NCI-H1105 treated with DMSO at 0.1 percent for 48 hours (cell line): ENCODE measurements around the gene JDP2.

ENCODE experiments used
- DNase-seq: peaks from one replicate; lab custom pipeline; 2025; lab: John Stamatoyannopoulos, UW

JDP2 gene

GRCh38 chr14:75409316-75410205 lies 18.3 kb upstream of the JDP2 start:
- no peak for DNase-seq

- DNase-seq, result peak; percentile 64
Measured at GRCh38 chr14:75411214-75411540, 16.6 kb upstream of the JDP2 start.

- DNase-seq, result no peak
Measured at GRCh38 chr14:75413013-75413412, 14.8 kb upstream of the JDP2 start.

DNA sequence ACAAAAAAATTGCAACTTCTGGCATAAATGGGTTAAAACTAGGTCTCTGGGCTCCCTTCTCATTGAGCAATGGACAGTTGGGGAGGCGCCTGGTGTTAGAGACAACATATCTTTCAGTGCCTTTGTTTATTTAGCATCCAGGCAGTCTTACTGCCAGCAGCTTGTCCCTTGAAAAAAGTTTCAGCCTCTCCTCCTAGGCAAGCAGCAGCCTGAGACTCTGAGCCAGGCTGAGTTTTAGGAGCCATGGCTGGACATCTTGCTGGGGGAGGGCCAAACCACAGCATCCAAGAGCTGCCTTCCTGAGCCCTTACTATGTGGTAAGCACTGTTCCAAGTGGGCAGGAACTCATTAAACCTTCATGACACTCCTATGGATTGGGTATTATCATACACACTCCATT lies 10.1 kb upstream of the JDP2 start:
- no peak for DNase-seq

- peak; percentile 18 for DNase-seq
Measured at GRCh38 chr14:75418850-75419768, 8.7 kb upstream of the JDP2 start.

GRCh38 chr14:75422169-75422568 lies 5.7 kb upstream of the JDP2 start:
- no peak for DNase-seq

DNA sequence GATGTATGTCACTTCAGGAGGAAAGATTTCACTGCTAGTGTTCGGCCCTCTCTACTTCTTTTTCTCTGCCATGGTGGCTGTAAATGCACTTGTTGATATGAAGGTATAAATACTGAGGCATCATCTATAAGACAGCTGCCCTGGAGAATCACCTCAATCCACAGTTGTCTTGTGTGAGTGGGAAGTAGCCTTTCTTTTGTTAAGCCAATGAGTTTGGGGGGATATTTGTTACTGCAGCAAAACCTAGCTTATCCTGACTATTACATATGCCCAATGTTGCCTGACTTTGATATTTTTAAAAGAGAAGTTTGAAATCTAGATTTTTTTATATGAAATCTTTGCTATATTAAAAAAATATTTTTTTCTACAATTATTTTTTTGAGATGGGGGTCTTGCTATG lies 3.3 kb upstream of the JDP2 start:
- DNase-seq, result no peak

GRCh38 chr14:75425446-75425845 lies 2.4 kb upstream of the JDP2 start:
- no peak for DNase-seq

DNA sequence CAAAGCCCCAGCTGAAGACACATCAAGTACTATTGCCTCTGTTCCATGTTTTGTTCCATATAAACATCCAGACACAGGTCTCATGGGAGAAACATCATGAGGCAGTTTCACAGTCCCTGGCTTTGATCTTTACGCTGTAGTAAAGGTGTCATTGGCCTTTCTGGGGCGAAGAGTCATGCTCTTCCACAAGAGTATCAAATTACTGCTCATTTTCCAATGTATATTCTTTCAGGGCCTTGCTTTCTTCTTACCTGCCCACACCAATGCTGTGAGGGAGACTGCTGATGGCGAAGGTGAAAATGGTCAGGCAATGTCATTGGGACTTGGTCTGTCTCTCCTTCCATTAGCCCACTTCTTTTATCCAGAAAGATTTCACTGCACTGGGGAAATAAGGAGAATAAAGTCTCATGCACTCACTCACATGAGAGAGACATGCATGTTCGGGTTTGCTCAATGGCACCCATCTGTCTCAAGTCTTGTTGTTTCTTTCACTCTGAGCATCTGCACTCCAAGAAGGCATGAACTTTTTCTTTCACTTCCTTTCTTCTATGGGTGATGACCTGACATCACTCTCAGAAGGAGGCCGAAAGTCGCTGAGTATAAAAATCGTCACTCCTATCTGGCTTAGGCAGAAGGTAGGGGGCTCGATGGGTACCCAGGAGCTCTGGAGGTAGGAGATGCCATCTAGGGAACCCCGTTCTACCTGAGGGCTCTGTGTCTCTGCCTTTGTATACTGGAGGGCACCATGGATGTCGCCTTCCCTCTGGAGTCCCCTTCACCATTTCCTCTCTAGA lies 1.3 kb upstream of the JDP2 start:
- DNase-seq, result no peak

- no peak for DNase-seq
Measured at GRCh38 chr14:75427126-75427481, 718 bp upstream of the JDP2 start.

GRCh38 chr14:75428230-75429104 lies 645 bp downstream of the JDP2 start:
- DNase-seq, result no peak

DNA sequence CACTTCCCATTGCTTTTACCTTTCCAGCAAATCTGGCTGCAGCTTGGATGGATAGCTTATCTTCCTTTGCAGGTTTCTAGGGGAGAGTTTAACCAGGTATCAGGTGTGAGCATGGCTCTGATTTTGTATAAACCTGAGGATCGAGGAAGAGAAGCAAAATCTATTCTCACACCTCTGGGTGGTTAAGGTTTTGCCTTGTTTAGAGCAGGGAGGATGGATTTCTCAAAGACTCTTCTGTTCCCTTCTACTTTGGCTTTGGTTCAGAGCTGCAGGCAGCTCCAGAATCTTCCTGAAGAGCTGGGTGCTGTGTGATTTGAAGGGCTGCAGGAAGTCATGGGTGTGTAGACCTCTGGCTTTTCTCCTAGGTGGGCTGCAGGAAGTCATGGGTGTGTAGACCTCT lies 1.7 kb downstream of the JDP2 start:
- no peak for DNase-seq

DNA sequence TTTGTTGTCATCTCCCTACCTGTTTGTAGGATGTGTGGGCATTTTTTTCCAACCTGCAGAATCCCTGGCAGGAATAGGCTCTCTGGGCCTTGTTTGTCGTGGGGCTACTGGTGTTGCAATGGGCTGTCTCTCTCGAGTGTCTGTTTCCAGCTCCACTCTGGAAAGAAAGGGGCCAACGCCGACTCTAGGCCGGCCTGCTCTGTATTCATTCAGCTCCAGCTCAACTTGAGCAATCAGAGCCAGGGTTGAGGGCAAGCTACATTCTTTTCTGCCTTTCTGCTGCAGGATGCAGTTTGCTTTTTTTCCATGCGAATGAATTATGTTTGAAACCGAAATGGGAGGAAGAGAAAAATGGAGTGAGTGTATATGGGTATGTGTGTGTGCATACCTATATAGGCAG lies 2.3 kb downstream of the JDP2 start:
- DNase-seq, result no peak

GRCh38 chr14:75430526-75430925 lies 2.7 kb downstream of the JDP2 start:
- DNase-seq, result no peak

GRCh38 chr14:75430976-75431375 lies 3.2 kb downstream of the JDP2 start:
- DNase-seq, result no peak

DNA sequence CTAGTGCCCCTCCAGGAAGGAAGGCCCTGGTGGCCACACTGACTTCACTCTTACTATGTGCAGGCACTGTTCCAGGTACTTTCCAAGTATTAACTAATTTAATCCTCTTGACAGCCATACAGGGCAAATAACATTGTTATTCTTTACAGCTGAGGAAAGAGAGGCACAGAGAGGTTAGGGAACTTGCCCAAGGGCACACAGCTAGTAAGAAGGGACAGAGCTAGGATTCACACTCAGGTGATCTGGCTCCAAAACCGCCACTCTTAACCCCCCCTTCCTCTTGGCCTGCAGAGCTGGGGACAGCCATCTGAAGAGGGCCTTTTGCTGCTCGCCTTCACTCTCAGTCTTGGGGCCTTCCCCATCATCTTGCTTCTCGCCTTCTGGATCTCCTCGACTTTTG lies 4.0 kb downstream of the JDP2 start:
- DNase-seq, result no peak

DNA sequence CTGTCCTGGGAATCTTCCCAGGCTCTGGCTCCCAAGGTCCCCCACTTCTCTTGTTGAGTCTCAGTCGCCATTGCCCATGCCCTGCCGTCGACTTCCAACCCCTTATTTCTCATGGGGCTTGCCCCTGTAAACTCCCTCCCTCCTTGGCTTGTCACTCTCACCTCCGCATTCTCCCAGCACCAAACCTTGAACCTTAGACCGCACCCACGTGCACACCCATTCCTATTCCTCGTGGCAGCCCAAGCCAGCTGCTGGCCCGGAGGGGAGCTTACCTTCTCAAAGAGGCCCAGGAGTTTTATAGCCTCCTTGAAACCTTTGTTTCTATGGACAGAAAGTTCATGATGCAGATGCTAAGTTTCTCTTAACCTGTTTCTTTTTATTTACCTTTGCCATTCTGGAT lies 4.6 kb downstream of the JDP2 start:
- no peak for DNase-seq

GRCh38 chr14:75433631-75434071 lies 5.8 kb downstream of the JDP2 start:
- no peak for DNase-seq

GRCh38 chr14:75434138-75434889 lies 6.5 kb downstream of the JDP2 start:
- DNase-seq, result no peak

GRCh38 chr14:75434890-75435248 lies 7.0 kb downstream of the JDP2 start:
- DNase-seq, result no peak

GRCh38 chr14:75435473-75435872 lies 7.7 kb downstream of the JDP2 start:
- DNase-seq, result no peak
